Measurements from ENCODE around the gene SUPT5H. TPM values are rescaled to one million over a fixed set of nuclear protein-coding genes. Genes with fewer than 3 reads are reported as not detected.

The SUPT5H gene
- total RNA-seq, 2 experiments from 2014 or later = 173 to 176 TPM

- Mint-ChIP-seq H3K9me3 (no peaks in the 10 kb centered on the region), H3K36me3 (no peaks in the 10 kb centered on the region), H3K4me1 (peaks cover 20% of the 10 kb centered on the region), H3K27ac (peak overlapping the region; percentile 53), H3K27me3 (peaks cover 57% of the 10 kb centered on the region), H3K4me3 (no peak overlapping the region)
- ATAC-seq (ENCODE audit: low read depth) (peak; percentile 58), DNase-seq (peak; percentile 93)
- POLR2A ChIA-PET = interaction anchor here (1.3 kb wide), 1 partner anchor 67 kb away, joined by 7 read pairs; the partner anchor contains the start of gene RPS16
Observed at GRCh38 chr19:39502640-39503417, 57.4 kb downstream of the SUPT5H start.

- peaks cover 9% of the 10 kb centered on the region for H3K4me1 Mint-ChIP-seq
- DNase-seq (no peak), ATAC-seq (ENCODE audit: low read depth) (no peak)
- H3K27me3 Mint-ChIP-seq = peaks cover 27% of the 10 kb centered on the region
- no peak overlapping the region for H3K27ac Mint-ChIP-seq
- POLR2A ChIA-PET = interaction anchor here (1.5 kb wide), 1 partner anchor 12 kb away, joined by 3 read pairs; no protein-coding TSS in a partner anchor
- no peaks in the 10 kb centered on the region for H3K9me3 Mint-ChIP-seq
- H3K36me3 Mint-ChIP-seq = no peaks in the 10 kb centered on the region
- peak overlapping the region; percentile 63 for H3K4me3 Mint-ChIP-seq
Observed at GRCh38 chr19:39506598-39506943, 61.2 kb downstream of the SUPT5H start.

- POLR2A ChIA-PET = interaction anchor here (0.6 to 1.5 kb wide), 3 partner anchors 12 to 71 kb away, joined by 3 to 8 read pairs (median 3); partner anchors contain the start of gene RPS16
- Mint-ChIP-seq H3K4me3 (peak overlapping the region; percentile 67), H3K27ac (no peak overlapping the region), H3K36me3 (no peaks in the 10 kb centered on the region), H3K9me3 (no peaks in the 10 kb centered on the region), H3K4me1 (peaks cover 9% of the 10 kb centered on the region), H3K27me3 (peaks cover 27% of the 10 kb centered on the region)
- DNase-seq = peak; percentile 73
- peak; percentile 71 for ATAC-seq (ENCODE audit: low read depth)
Observed at GRCh38 chr19:39506944-39507714, 61.7 kb downstream of the SUPT5H start.

- Mint-ChIP-seq H3K4me3 (peak overlapping the region; percentile 67), H3K27ac (no peak overlapping the region)
- POLR2A ChIA-PET = interaction anchor here (0.6 to 1.5 kb wide), 3 partner anchors 11 to 72 kb away, joined by 3 to 8 read pairs (median 3); partner anchors contain the start of gene RPS16
Observed at GRCh38 chr19:39507715-39508364, 62.5 kb downstream of the SUPT5H start.

GRCh38 chr19:39508629-39509028 lies 63.2 kb downstream of the SUPT5H start:
- no peaks in the 10 kb centered on the region for H3K36me3 Mint-ChIP-seq
- no peak overlapping the region for H3K27ac Mint-ChIP-seq
- peaks cover 9% of the 10 kb centered on the region for H3K4me1 Mint-ChIP-seq
- ATAC-seq (ENCODE audit: low read depth) (no peak), DNase-seq (no peak)
- H3K9me3 Mint-ChIP-seq = no peaks in the 10 kb centered on the region
- no peak overlapping the region for H3K4me3 Mint-ChIP-seq
- peaks cover 34% of the 10 kb centered on the region for H3K27me3 Mint-ChIP-seq
- POLR2A ChIA-PET = no interaction called here

More at GRCh38 chr19:39507715-39508364, 62.5 kb downstream of the SUPT5H start:
- H3K9me3 Mint-ChIP-seq = no peaks in the 10 kb centered on the region
- H3K4me1 Mint-ChIP-seq = peaks cover 9% of the 10 kb centered on the region
- H3K36me3 Mint-ChIP-seq = no peaks in the 10 kb centered on the region
- ATAC-seq (ENCODE audit: low read depth) (no peak), DNase-seq (no peak)
- H3K27me3 Mint-ChIP-seq = peaks cover 31% of the 10 kb centered on the region

GRCh38 chr19:39509233-39509632 lies 63.9 kb downstream of the SUPT5H start:
- Mint-ChIP-seq H3K4me3 (no peak overlapping the region), H3K27ac (no peak overlapping the region), H3K4me1 (peaks cover 9% of the 10 kb centered on the region), H3K27me3 (peaks cover 38% of the 10 kb centered on the region), H3K36me3 (no peaks in the 10 kb centered on the region), H3K9me3 (no peaks in the 10 kb centered on the region)
- DNase-seq (no peak), ATAC-seq (ENCODE audit: low read depth) (no peak)
- POLR2A ChIA-PET = interaction anchor here (0.7 kb wide), 1 partner anchor 167 kb away, joined by 3 read pairs; the partner anchor contains the start of gene SAMD4B

GRCh38 chr19:39512988-39513387 lies 67.6 kb downstream of the SUPT5H start:
- Mint-ChIP-seq H3K9me3 (no peaks in the 10 kb centered on the region), H3K36me3 (peaks cover 1% of the 10 kb centered on the region), H3K4me3 (no peak overlapping the region), H3K27ac (no peak overlapping the region), H3K27me3 (peaks cover 56% of the 10 kb centered on the region), H3K4me1 (peaks cover 9% of the 10 kb centered on the region)
- DNase-seq (no peak), ATAC-seq (ENCODE audit: low read depth) (no peak)
- POLR2A ChIA-PET = interaction anchor here (0.7 kb wide), 1 partner anchor 1883 kb away, joined by 3 read pairs; no protein-coding TSS in a partner anchor

- H3K27ac Mint-ChIP-seq = no peak within 1 kb of the TSS
- DNase-seq = peak; percentile 42
- peaks cover 59% of the 10 kb centered on the region for H3K27me3 Mint-ChIP-seq
- peak; percentile 45 for ATAC-seq (ENCODE audit: low read depth)
- no peaks in the 10 kb centered on the region for H3K9me3 Mint-ChIP-seq
- POLR2A ChIA-PET = no interaction called here
- H3K4me3 Mint-ChIP-seq = peak within 1 kb of the TSS; percentile 79
- peaks cover 1% of the 10 kb centered on the region for H3K36me3 Mint-ChIP-seq
- H3K4me1 Mint-ChIP-seq = peaks cover 9% of the 10 kb centered on the region
Observed at GRCh38 chr19:39514840-39515550, 69.6 kb downstream of the SUPT5H start, which contains the start of gene SELENOV. SELENOV (plus strand) TSS chr19:39515139; CDS start chr19:39515213, 74 bp downstream.

GRCh38 chr19:39515551-39516191 lies 70.3 kb downstream of the SUPT5H start:
- H3K27me3 Mint-ChIP-seq = peaks cover 59% of the 10 kb centered on the region
- H3K4me3 Mint-ChIP-seq = peak overlapping the region; percentile 79
- ATAC-seq (ENCODE audit: low read depth) (no peak), DNase-seq (peak; percentile 46)
- H3K9me3 Mint-ChIP-seq = no peaks in the 10 kb centered on the region
- H3K36me3 Mint-ChIP-seq = peaks cover 1% of the 10 kb centered on the region
- H3K27ac Mint-ChIP-seq = no peak overlapping the region
- peaks cover 9% of the 10 kb centered on the region for H3K4me1 Mint-ChIP-seq
- POLR2A ChIA-PET = no interaction called here

GRCh38 chr19:39516270-39516669 lies 70.9 kb downstream of the SUPT5H start:
- Mint-ChIP-seq H3K27ac (peak overlapping the region; percentile 7), H3K27me3 (peaks cover 59% of the 10 kb centered on the region), H3K4me3 (peak overlapping the region; percentile 15), H3K4me1 (peaks cover 9% of the 10 kb centered on the region), H3K9me3 (no peaks in the 10 kb centered on the region), H3K36me3 (peaks cover 1% of the 10 kb centered on the region)
- DNase-seq = no peak
- POLR2A ChIA-PET = no interaction called here
- no peak for ATAC-seq (ENCODE audit: low read depth)

GRCh38 chr19:39517432-39517831 lies 72.0 kb downstream of the SUPT5H start:
- H3K4me3 Mint-ChIP-seq = no peak overlapping the region
- peaks cover 1% of the 10 kb centered on the region for H3K36me3 Mint-ChIP-seq
- ATAC-seq (ENCODE audit: low read depth) (no peak), DNase-seq (no peak)
- peaks cover 53% of the 10 kb centered on the region for H3K27me3 Mint-ChIP-seq
- POLR2A ChIA-PET = interaction anchor here (0.7 kb wide), 2 partner anchors 77 to 953 kb away, joined by 3 to 5 read pairs; no protein-coding TSS in a partner anchor
- H3K9me3 Mint-ChIP-seq = no peaks in the 10 kb centered on the region
- no peak overlapping the region for H3K27ac Mint-ChIP-seq
- peaks cover 9% of the 10 kb centered on the region for H3K4me1 Mint-ChIP-seq

- Mint-ChIP-seq H3K27me3 (peaks cover 46% of the 10 kb centered on the region), H3K27ac (no peak overlapping the region), H3K4me1 (peaks cover 9% of the 10 kb centered on the region), H3K9me3 (no peaks in the 10 kb centered on the region), H3K36me3 (peaks cover 1% of the 10 kb centered on the region), H3K4me3 (no peak overlapping the region)
- DNase-seq (no peak), ATAC-seq (ENCODE audit: low read depth) (no peak)
- POLR2A ChIA-PET = interaction anchor here (1.5 kb wide), 1 partner anchor 12 kb away, joined by 3 read pairs; no protein-coding TSS in a partner anchor
Observed at GRCh38 chr19:39518458-39518857, 73.1 kb downstream of the SUPT5H start.

Data from activated naive CD8-positive, alpha-beta T cell treated with anti-CD3 and anti-CD28 coated beads, Interleukin-2, amount 10 ng/mL, durations not matched to agents 7 days and 5 days (primary cell).